Bronchial epithelial cell (primary cell): Measurements from ENCODE around the gene POU2AF3. TPM values are rescaled to one million over a fixed set of nuclear protein-coding genes. Genes with fewer than 3 reads are reported as not detected.
"Not testable (repeated sequence)": the region's sequence is repeated elsewhere in the genome, so short reads cannot be mapped to it uniquely, and the experiment has no call there.

ENCODE experiments used
- DNase-seq: peaks from one replicate; pipeline ENCODE4 v3.0.0-alpha.2; 2010; ENCODE audit warnings: low read depth
- FAIRE-seq: peaks from 2 replicates; lab custom pipeline; 2011; peaks lifted over from hg19 to GRCh38; lab: Jason Lieb, UNC
- H3K27me3 ChIP-seq: 2 replicates; pipeline ENCODE4 v1.5.1; 2011; ENCODE audit warnings: low read length; ENCODE audit not compliant: control insufficient read depth, insufficient read depth
- H3K36me3 ChIP-seq: 2 replicates; pipeline ENCODE4 v1.5.1; 2011; ENCODE audit warnings: low read length; ENCODE audit not compliant: control insufficient read depth, insufficient read depth
- H3K4me3 ChIP-seq: 2 replicates; pipeline ENCODE4 v1.5.1; 2011; ENCODE audit warnings: mild to moderate bottlenecking, low read depth, low read length, control low read depth
- CTCF ChIP-seq: IDR thresholded peaks from 2 replicates; pipeline ENCODE4 v1.5.1; 2011; ENCODE audit warnings: mild to moderate bottlenecking, moderate library complexity, low read length, control low read depth, inconsistent platforms; ENCODE audit not compliant: insufficient read depth, severe bottlenecking
- total RNA-seq: library from RNA; depleted of rRNA; stranded (reverse); fragments of >200 nt; gene quantifications from 2 replicates; pipeline ENCODE4 v1.2.1, GENCODE V29; 2014

Gene POU2AF3
- total RNA-seq, 1 donor from 2014 or later: not detected

GRCh38 chr11:111260811-111261210 is 37.5 kb upstream of the POU2AF3 start:
- Histone ChIP-seq H3K36me3 (no peaks in the 10 kb centered on the region), H3K27me3 (no peaks in the 10 kb centered on the region), H3K4me3 (no peak overlapping the region)
- no peak for TF ChIP-seq CTCF
- DNase-seq: no peak
- no peak for FAIRE-seq

- Histone ChIP-seq H3K36me3 (no peaks in the 10 kb centered on the region), H3K27me3 (no peaks in the 10 kb centered on the region), H3K4me3 (no peak overlapping the region)
- DNase-seq (no peak), FAIRE-seq (no peak)
- TF ChIP-seq CTCF: no peak
These were observed 33.7 kb upstream of the POU2AF3 start for GRCh38 chr11:111264646-111265045.

- Histone ChIP-seq H3K36me3 (no peaks in the 10 kb centered on the region), H3K4me3 (no peak overlapping the region), H3K27me3 (no peaks in the 10 kb centered on the region)
- DNase-seq (no peak), FAIRE-seq (no peak)
- no peak for TF ChIP-seq CTCF
These were observed 32.9 kb upstream of the POU2AF3 start for GRCh38 chr11:111265421-111265820.

- H3K36me3 ChIP-seq, DNase-seq, FAIRE-seq, H3K27me3 ChIP-seq, H3K4me3 ChIP-seq: not testable (repeated sequence)
These were observed 30.0 kb upstream of the POU2AF3 start for GRCh38 chr11:111268303-111268702.

- DNase-seq (no peak), FAIRE-seq (no peak)
- Histone ChIP-seq H3K4me3 (no peak overlapping the region), H3K27me3 (peaks cover 2% of the 10 kb centered on the region), H3K36me3 (no peaks in the 10 kb centered on the region)
- TF ChIP-seq CTCF: no peak
These were observed 29.0 kb upstream of the POU2AF3 start for GRCh38 chr11:111269146-111269868.

- FAIRE-seq: no peak
- no peak for DNase-seq
- Histone ChIP-seq H3K27me3 (peaks cover 7% of the 10 kb centered on the region), H3K36me3 (no peaks in the 10 kb centered on the region), H3K4me3 (no peak overlapping the region)
- TF ChIP-seq CTCF: no peak
These were observed 25.9 kb upstream of the POU2AF3 start for GRCh38 chr11:111272420-111272819.
